Fibroblast of skin of back (primary cell): ENCODE results near the gene ZHX3.

Experiments
- DNase-seq: peaks from one replicate; pipeline ENCODE4 v3.0.0-alpha.2; 2013

The ZHX3 gene

DNA sequence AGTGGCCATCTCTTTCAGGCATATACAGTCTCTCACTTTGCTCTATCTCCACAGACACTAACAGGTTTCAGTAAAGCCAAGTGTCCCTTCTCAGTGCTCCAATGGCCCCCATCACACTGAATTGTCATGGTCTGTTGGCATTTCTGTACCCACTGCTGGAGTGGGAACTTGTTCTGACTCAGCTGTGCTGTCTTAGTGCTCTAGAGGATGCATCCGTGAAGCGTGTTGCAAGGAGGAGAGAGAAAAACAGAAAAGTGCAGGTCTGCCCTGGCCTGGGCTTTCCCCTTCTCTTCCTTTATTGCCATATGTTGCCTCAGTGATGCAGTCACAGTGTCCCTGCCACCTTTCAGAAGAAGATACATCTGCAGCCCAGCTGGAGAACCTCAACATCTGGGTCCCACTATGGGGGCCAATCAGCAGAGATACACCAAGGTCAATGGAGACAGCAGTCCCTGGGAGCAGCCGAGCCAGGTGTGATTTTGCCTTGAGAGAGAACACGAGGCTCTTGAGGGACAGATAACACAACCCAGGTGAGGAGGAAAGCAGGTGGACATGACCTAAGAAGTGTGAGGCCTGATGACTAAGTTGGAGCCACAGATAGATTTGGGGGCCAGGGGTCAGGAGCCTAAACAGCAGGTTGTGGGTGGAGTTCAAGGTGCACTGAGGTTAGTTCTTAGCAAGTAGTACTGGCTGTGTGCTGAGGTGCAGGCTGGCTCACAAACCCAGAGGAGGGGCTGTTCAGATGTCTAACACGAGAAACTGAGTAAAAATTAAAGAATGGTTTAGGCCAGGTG lies 185.7 kb downstream of the ZHX3 start:
- no peak for DNase-seq
